Neural cell (in vitro differentiated cells): Measurements from ENCODE around the gene GPD1. TPM values are rescaled to one million over a fixed set of nuclear protein-coding genes. Genes with fewer than 3 reads are reported as not detected.

ENCODE experiments used
- H2AFZ ChIP-seq: fragments of 200-600, 300-800 bp; sonication (generic), shearing (Covaris generic); 2 replicates; pipeline ENCODE4 v1.6.0; 2014; ENCODE audit warnings: low read depth, mild to moderate bottlenecking, antibody characterized with exemption, low read length, moderate library complexity
- H3F3A ChIP-seq: fragments of 200-600 bp; shearing (Covaris generic); 2 replicates; pipeline ENCODE4 v1.6.1; 2016; ENCODE audit warnings: mild to moderate bottlenecking, moderate library complexity, mixed read lengths, antibody characterized with exemption, low read length; ENCODE audit not compliant: insufficient read depth, poor library complexity, severe bottlenecking
- H3K27ac ChIP-seq: fragments of 200-600, 300-800 bp; sonication (generic), shearing (Covaris generic); 2 replicates; pipeline ENCODE4 v1.5.1; 2014; ENCODE audit warnings: mild to moderate bottlenecking, low read length, moderate library complexity
- H3K27me3 ChIP-seq: fragments of 300-800, 200-600 bp; sonication (generic), shearing (Covaris generic); 2 replicates; pipeline ENCODE4 v1.6.0; 2014; ENCODE audit warnings: mild to moderate bottlenecking, low read depth, low read length, moderate library complexity; ENCODE audit not compliant: insufficient read depth
- H3K36me3 ChIP-seq: fragments of 300-800, 200-600 bp; sonication (generic), shearing (Covaris generic); 2 replicates; pipeline ENCODE4 v1.5.1; 2014; ENCODE audit warnings: mild to moderate bottlenecking, antibody characterized with exemption, low read length, moderate library complexity; ENCODE audit not compliant: insufficient read depth
- H3K4me2 ChIP-seq: fragments of 300-800, 200-600 bp; sonication (generic), shearing (Covaris generic); 2 replicates; pipeline ENCODE4 v1.6.0; 2014; ENCODE audit warnings: mild to moderate bottlenecking, low read length
- H3K4me3 ChIP-seq: fragments of 300-800, 200-600 bp; sonication (generic), shearing (Covaris generic); 2 replicates; pipeline ENCODE4 v1.5.1; 2014; ENCODE audit warnings: mild to moderate bottlenecking, low read length, moderate library complexity
- H3K79me2 ChIP-seq: fragments of 200-600 bp; shearing (Covaris generic); replicated peaks from 2 replicates; pipeline ENCODE4 v1.6.0; 2014; ENCODE audit warnings: mild to moderate bottlenecking, low read length, moderate library complexity; ENCODE audit not compliant: insufficient read depth
- H3K9ac ChIP-seq: fragments of 300-800, 200-600 bp; sonication (generic), shearing (Covaris generic); 2 replicates; pipeline ENCODE4 v1.6.1; 2016; ENCODE audit warnings: mild to moderate bottlenecking, low read length, mixed read lengths
- H3K9me2 ChIP-seq: fragments of 200-600 bp; shearing (Covaris generic); 2 replicates; pipeline ENCODE4 v1.6.1; 2016; ENCODE audit warnings: mild to moderate bottlenecking, low read length, mixed read lengths; ENCODE audit not compliant: insufficient read depth
- H3K9me3 ChIP-seq: fragments of 200-600, 300-800 bp; sonication (generic), shearing (Covaris generic); 2 replicates; pipeline ENCODE4 v1.6.1; 2016; ENCODE audit warnings: mild to moderate bottlenecking, mixed run types, low read length, moderate library complexity, mixed read lengths
- H4K20me1 ChIP-seq: fragments of 200-600 bp; shearing (Covaris generic); 2 replicates; pipeline ENCODE4 v1.6.1; 2016; ENCODE audit warnings: mild to moderate bottlenecking, mixed run types; ENCODE audit not compliant: insufficient read depth
- CTCF ChIP-seq: fragments of 450-650 bp; IDR thresholded peaks from 2 replicates; pipeline ENCODE4 v1.5.1; 2014; ENCODE audit warnings: antibody characterized with exemption, mild to moderate bottlenecking, moderate library complexity; ENCODE audit not compliant: poor library complexity, severe bottlenecking
- EP300 ChIP-seq: fragments of 450-650 bp; conservative IDR thresholded peaks from 2 replicates; pipeline ENCODE4 v1.6.1; 2014; ENCODE audit warnings: antibody characterized with exemption, mild to moderate bottlenecking, moderate library complexity; ENCODE audit not compliant: poor library complexity, severe bottlenecking
- EZH2 ChIP-seq: fragments of 200-600, 300-800 bp; shearing (Covaris generic), sonication (generic); IDR thresholded peaks from 2 replicates; pipeline ENCODE4 v1.6.1; 2014; ENCODE audit warnings: antibody characterized with exemption, low read length, borderline replicate concordance, mild to moderate bottlenecking; ENCODE audit not compliant: insufficient read depth, poor library complexity, severe bottlenecking
- MXI1 ChIP-seq: fragments of 450-650 bp; conservative IDR thresholded peaks from 2 replicates; pipeline ENCODE4 v1.6.1; 2014; ENCODE audit warnings: antibody characterized with exemption, mild to moderate bottlenecking; ENCODE audit not compliant: poor library complexity, severe bottlenecking
- POLR2AphosphoS5 ChIP-seq: IDR thresholded peaks from 2 replicates; pipeline ENCODE4 v1.6.1; 2012
- RAD21 ChIP-seq: fragments of 450-650 bp; conservative IDR thresholded peaks from 2 replicates; pipeline ENCODE4 v1.6.1; 2014; ENCODE audit warnings: antibody characterized with exemption, mild to moderate bottlenecking, moderate library complexity
- REST ChIP-seq: IDR thresholded peaks from 2 replicates; pipeline ENCODE4 v1.6.1; 2012; ENCODE audit warnings: borderline replicate concordance
- SMC3 ChIP-seq: fragments of 450-650 bp; conservative IDR thresholded peaks from 2 replicates; pipeline ENCODE4 v1.6.1; 2014; ENCODE audit warnings: antibody characterized with exemption, mild to moderate bottlenecking, moderate library complexity; ENCODE audit not compliant: poor library complexity
- TAF1 ChIP-seq: IDR thresholded peaks from 2 replicates; pipeline ENCODE4 v1.6.1; 2012; ENCODE audit warnings: low read depth
- polyA plus RNA-seq: library from polyadenylated mRNA; depleted of rRNA; stranded (reverse); fragments of >200 nt; gene quantifications from 2 replicates; pipeline ENCODE4 v1.2.3, GENCODE V29; 2014

The GPD1 gene
- polyA plus RNA-seq, 1 donor from 2014 or later = 1.5 TPM

- Histone ChIP-seq H3K27me3 (no peaks in the 10 kb centered on the region), H3K36me3 (no peaks in the 10 kb centered on the region), H3F3A (no peaks in the 10 kb centered on the region), H2AFZ (no peak overlapping the region), H3K9ac (no peak overlapping the region), H3K79me2 (no peaks in the 10 kb centered on the region), H3K9me3 (no peaks in the 10 kb centered on the region), H3K27ac (no peak overlapping the region), H3K4me2 (no peak overlapping the region), H4K20me1 (no peaks in the 10 kb centered on the region), H3K4me3 (no peak overlapping the region), H3K9me2 (no peaks in the 10 kb centered on the region)
- TF ChIP-seq SMC3 (no peak), RAD21 (no peak), MXI1 (no peak), REST (no peak), TAF1 (no peak), CTCF (no peak), EP300 (no peak), POLR2AphosphoS5 (no peak), EZH2 (no peak)
Measured at GRCh38 chr12:50061171-50061570, 42.6 kb upstream of the GPD1 start.

GRCh38 chr12:50061946-50062686, 41.7 kb upstream of the GPD1 start:
- H3K9me2 ChIP-seq = no peaks in the 10 kb centered on the region
- H3K4me2 ChIP-seq = no peak overlapping the region
- H3K36me3 ChIP-seq = no peaks in the 10 kb centered on the region
- no peak overlapping the region for H3K9ac ChIP-seq
- H3F3A ChIP-seq = no peaks in the 10 kb centered on the region
- TF ChIP-seq CTCF (no peak), TAF1 (no peak), EP300 (no peak), POLR2AphosphoS5 (no peak), RAD21 (no peak), MXI1 (no peak), REST (no peak), SMC3 (no peak)
- no peak overlapping the region for H3K4me3 ChIP-seq
- no peaks in the 10 kb centered on the region for H3K27me3 ChIP-seq
- no peaks in the 10 kb centered on the region for H4K20me1 ChIP-seq
- H3K79me2 ChIP-seq = no peaks in the 10 kb centered on the region
- no peak overlapping the region for H3K27ac ChIP-seq
- H2AFZ ChIP-seq = no peak overlapping the region
- no peaks in the 10 kb centered on the region for H3K9me3 ChIP-seq
